HCT116 (cell line): ENCODE results near the gene HIGD2A. TPM values are rescaled to one million over a fixed set of nuclear protein-coding genes. Genes with fewer than 3 reads are reported as not detected.

Experiments used
- ATAC-seq: fragments of 200-7000 bp; cut with Tn5 transposase; 2 replicates; pipeline ENCODE4 v1.9.1; 2020; ENCODE audit warnings: mild to moderate bottlenecking, moderate library complexity
- BruUV-seq: library from RNA; stranded (reverse); fragments of 400-500 nt; replicated peaks from 2 replicates; lab custom pipeline; 2021; lab: Mats Ljungman, UMichigan
- CTCF ChIA-PET: fragments of 300-600 bp; sonication (Branson Sonifier 250); formaldehyde crosslinking; loops from one replicate; lab custom pipeline; 2021; ENCODE audit warnings: antibody characterized with exemption; lab: Charles Lee
- POLR2A ChIA-PET: fragments of 300-600, 350-600 bp; sonication (Branson Sonifier 250); formaldehyde crosslinking; loops from one replicate; lab custom pipeline; 2021; ENCODE audit warnings: antibody characterized with exemption; lab: Charles Lee
- RAD21 ChIA-PET, 2 experiments: fragments of 300-600 bp; sonication (Branson Sonifier 250); formaldehyde crosslinking; loops; one replicate each; lab custom pipeline; 2023; ENCODE audit warnings: low total read pairs in 2 of 2; ENCODE audit not compliant: uncharacterized antibody in 2 of 2, unreplicated experiment in 2 of 2, low non-redundant PET in 1 of 2; lab: Charles Lee
- DNase-seq: peaks from one replicate; pipeline ENCODE4 v3.0.0-alpha.2; 2010; ENCODE audit warnings: low read depth, low spot score
- H2AFZ ChIP-seq: fragments of 200-600 bp; shearing (Covaris generic), sonication (generic); 2 replicates; pipeline ENCODE4 v1.6.1; 2017; ENCODE audit warnings: low read depth, mixed run types, mixed read lengths, antibody characterized with exemption, low read length; ENCODE audit not compliant: poor library complexity, severe bottlenecking
- H3K27ac ChIP-seq: 2 replicates; pipeline ENCODE4 v1.5.1; 2012; ENCODE audit warnings: low read depth, low read length
- H3K27me3 ChIP-seq: fragments of 200-600 bp; sonication (generic); 2 replicates; pipeline ENCODE4 v1.6.1; 2016; ENCODE audit warnings: mixed run types, low read length, mixed read lengths; ENCODE audit not compliant: insufficient read depth
- H3K36me3 ChIP-seq, 2 experiments: fragments of 200-500 bp in 1 of 2; fragments of 200-600 bp in 1 of 2; sonication (Bioruptor generic) in 1 of 2; sonication (generic) in 1 of 2; 2 replicates each; pipeline versions ENCODE4 v1.5.1 to v1.6.1; 2014 to 2016; ENCODE audit warnings: low read length in 2 of 2, inconsistent platforms in 1 of 2, mixed read lengths in 1 of 2, mixed run types in 1 of 2; ENCODE audit not compliant: insufficient read depth in 2 of 2, control insufficient read depth in 1 of 2
- H3K4me1 ChIP-seq, 2 experiments: fragments of 200-600 bp in 1 of 2; sonication (generic) in 1 of 2; 2 replicates each; pipeline versions ENCODE4 v1.5.1 to v1.6.1; 2012 to 2017; ENCODE audit warnings: low read length in 2 of 2, inconsistent platforms in 1 of 2, mild to moderate bottlenecking in 1 of 2, mixed read lengths in 1 of 2, mixed run types in 1 of 2, moderate library complexity in 1 of 2; ENCODE audit not compliant: insufficient read depth in 2 of 2, control insufficient read depth in 1 of 2
- H3K4me2 ChIP-seq: fragments of 200-600 bp; sonication (generic); 2 replicates; pipeline ENCODE4 v1.6.1; 2017; ENCODE audit warnings: mixed run types, low read length, mixed read lengths
- H3K4me3 ChIP-seq, 2 experiments: fragments of 200-600 bp in 1 of 2; sonication (generic) in 1 of 2; replicated peaks in 1 of 2; 2 replicates each; pipeline ENCODE4 v1.5.1; 2011 to 2016; ENCODE audit warnings: low read length in 2 of 2, control low read depth in 1 of 2, low read depth in 1 of 2, mild to moderate bottlenecking in 1 of 2, mixed read lengths in 1 of 2, mixed run types in 1 of 2
- H3K79me2 ChIP-seq: fragments of 200-600 bp; sonication (generic); 2 replicates; pipeline ENCODE4 v1.6.1; 2017; ENCODE audit warnings: mild to moderate bottlenecking, mixed run types, low read length, moderate library complexity, mixed read lengths; ENCODE audit not compliant: insufficient read depth
- H3K9ac ChIP-seq: fragments of 200-600 bp; sonication (generic); 2 replicates; pipeline ENCODE4 v1.6.1; 2016; ENCODE audit warnings: low read length, mixed read lengths
- H3K9me2 ChIP-seq: fragments of 200-600 bp; sonication (generic), shearing (Covaris generic); 2 replicates; pipeline ENCODE4 v1.6.1; 2017; ENCODE audit warnings: mixed run types, mild to moderate bottlenecking, moderate library complexity; ENCODE audit not compliant: insufficient read depth
- H3K9me3 ChIP-seq, 2 experiments: fragments of 200-500 bp in 1 of 2; fragments of 200-600 bp in 1 of 2; sonication (Bioruptor generic) in 1 of 2; sonication (generic) in 1 of 2; 2 replicates each; pipeline ENCODE4 v1.6.1; 2014 to 2017; ENCODE audit warnings: low read length in 2 of 2, mixed read lengths in 2 of 2, inconsistent platforms in 1 of 2, low read depth in 1 of 2, mild to moderate bottlenecking in 1 of 2, mixed run types in 1 of 2, moderate library complexity in 1 of 2; ENCODE audit not compliant: control insufficient read depth in 1 of 2, insufficient read depth in 1 of 2
- H4K20me1 ChIP-seq: fragments of 200-600 bp; sonication (generic), shearing (Covaris generic); 2 replicates; pipeline ENCODE4 v1.6.1; 2017; ENCODE audit warnings: mixed run types, mild to moderate bottlenecking, moderate library complexity; ENCODE audit not compliant: insufficient read depth
- ATF3 ChIP-seq: IDR thresholded peaks from 2 replicates; pipeline ENCODE4 v1.6.1; 2012
- CBX3 ChIP-seq: IDR thresholded peaks from 2 replicates; pipeline ENCODE4 v1.6.1; 2012; ENCODE audit warnings: low read depth
- CTCF ChIP-seq, 3 experiments: fragments of 200-600 bp in 1 of 3; sonication (generic) in 1 of 3; IDR thresholded peaks in 2 of 3; conservative IDR thresholded peaks in 1 of 3; 2 replicates each; pipeline ENCODE4 v1.5.1; 2012 to 2017; ENCODE audit warnings: low read depth in 2 of 3, low read length in 2 of 3, antibody characterized with exemption in 1 of 3, borderline replicate concordance in 1 of 3, control low read depth in 1 of 3, mild to moderate bottlenecking in 1 of 3, mixed read lengths in 1 of 3, mixed run types in 1 of 3, moderate library complexity in 1 of 3; ENCODE audit not compliant: insufficient read depth in 1 of 3
- POLR2AphosphoS5 ChIP-seq: IDR thresholded peaks from 2 replicates; pipeline ENCODE4 v1.6.1; 2011; ENCODE audit warnings: mild to moderate bottlenecking, low read depth, low read length, moderate library complexity
- RAD21 ChIP-seq: IDR thresholded peaks from 2 replicates; pipeline ENCODE4 v1.6.1; 2012; ENCODE audit warnings: low read depth, mild to moderate bottlenecking
- SRF ChIP-seq: IDR thresholded peaks from 2 replicates; pipeline ENCODE4 v1.6.1; 2012; ENCODE audit warnings: low read depth
- ZBTB33 ChIP-seq: IDR thresholded peaks from 2 replicates; pipeline ENCODE4 v1.6.1; 2011; ENCODE audit warnings: mild to moderate bottlenecking, low read length, moderate library complexity; ENCODE audit not compliant: insufficient replicate concordance; ENCODE audit errors: extremely low read depth
- intact Hi-C: fragments of 100-400 bp; cut with micrococcal nuclease; formaldehyde crosslinking; loops from 2 replicates; pipeline ENCODE4 v1.10.0; 2022
- total RNA-seq: library from RNA; stranded (reverse); gene quantifications from one replicate; pipeline ENCODE4 v1.2.1, GENCODE V29; 2021; ENCODE audit not compliant: unreplicated experiment

Gene HIGD2A
- total RNA-seq, 1 experiment from 2014 or later = 130 TPM

GRCh38 chr5:176405656-176406435 is 17.3 kb downstream of the HIGD2A start:
- DNase-seq (no peak), ATAC-seq (peak; percentile 59)
- POLR2A ChIA-PET = no interaction called here
- RAD21 ChIA-PET = no interaction called here
- H3K4me2 ChIP-seq = no peak overlapping the region
- intact Hi-C loops = no loop called here
- H3K36me3 ChIP-seq = peaks cover 0 to 5% of the 10 kb centered on the region in 2 experiments; a peak in 3 of 4 replicates
- no peaks in the 10 kb centered on the region for H3K79me2 ChIP-seq
- H3K9me3 ChIP-seq = no peaks in the 10 kb centered on the region
- H3K27ac ChIP-seq = no peak overlapping the region
- no TSS peak for BruUV-seq
- peaks cover 9 to 21% of the 10 kb centered on the region in 2 experiments for H3K4me1 ChIP-seq
- H4K20me1 ChIP-seq = no peaks in the 10 kb centered on the region
- H3K9me2 ChIP-seq = no peaks in the 10 kb centered on the region
- no peak overlapping the region for H2AFZ ChIP-seq
- no peaks in the 10 kb centered on the region for H3K27me3 ChIP-seq
- peak in 1 of 3 experiments; percentile 25; a peak in 1 of 6 replicates for TF ChIP-seq CTCF (IDR thresholded peaks at IDR 0.05 in 2 of 3, conservative IDR thresholded peaks at IDR 0.05 in 1 of 3; ENCODE audit: borderline replicate concordance in 1 of 3, insufficient read depth in 1 of 3, low read depth in 2 of 3, low read length in 2 of 3)
- TF ChIP-seq SRF = no peak
- peak; percentile 18; the same call in 1 of the 2 replicates for TF ChIP-seq RAD21
- no peak overlapping the region for H3K9ac ChIP-seq
- H3K4me3 ChIP-seq = no peak overlapping the region
- CTCF ChIA-PET = no interaction called here

- ATAC-seq (no peak), DNase-seq (no peak)
- ChIA-PET RAD21 (no interaction called here), CTCF (no interaction called here), POLR2A (no interaction called here)
- Histone ChIP-seq H2AFZ (no peak overlapping the region), H3K4me3 (no peak overlapping the region), H3K9me3 (no peaks in the 10 kb centered on the region), H3K9ac (no peak overlapping the region), H3K4me2 (no peak overlapping the region), H4K20me1 (no peaks in the 10 kb centered on the region), H3K36me3 (peaks cover 0 to 5% of the 10 kb centered on the region in 2 experiments; a peak in 3 of 4 replicates), H3K4me1 (peaks cover 10 to 22% of the 10 kb centered on the region in 2 experiments; a peak in 3 of 4 replicates), H3K27me3 (no peaks in the 10 kb centered on the region), H3K9me2 (no peaks in the 10 kb centered on the region), H3K27ac (no peak overlapping the region), H3K79me2 (no peaks in the 10 kb centered on the region)
- TF ChIP-seq CBX3 = no peak
- TF ChIP-seq RAD21 = no peak
- no peak for TF ChIP-seq ZBTB33
- TF ChIP-seq POLR2AphosphoS5 = no peak
- no peak for TF ChIP-seq ATF3
- no TSS peak for BruUV-seq
- intact Hi-C loops = no loop called here
These were observed 18.0 kb downstream of the HIGD2A start for GRCh38 chr5:176406436-176407052.
